SK-N-SH (cell line): ENCODE results near the gene CCDC34.
A peak's percentile ranks its signal among the peaks of the same experiment; 100 is the strongest.

Source experiments
- CHD2 ChIP-seq: fragments of 150-350 bp; IDR thresholded peaks from 2 replicates; pipeline ENCODE4 v1.6.1; 2018; ENCODE audit warnings: low read length; ENCODE audit not compliant: partially characterized antibody
- FOSL2 ChIP-seq: IDR thresholded peaks from 2 replicates; pipeline ENCODE4 v1.4.0; 2012; ENCODE audit warnings: low read depth, mild to moderate bottlenecking, moderate library complexity, borderline replicate concordance
- GATA2 ChIP-seq: sonication (generic); formaldehyde crosslinking; IDR thresholded peaks from 2 replicates; pipeline ENCODE4 v1.5.0; 2020; ENCODE audit warnings: mild to moderate bottlenecking, missing genetic modification reagents
- MEF2A ChIP-seq: IDR thresholded peaks from 2 replicates; pipeline ENCODE4 v1.4.0; 2012; ENCODE audit warnings: low read depth, borderline replicate concordance
- POLR2AphosphoS5 ChIP-seq: IDR thresholded peaks from 2 replicates; pipeline ENCODE4 v1.6.1; 2012; ENCODE audit warnings: low read depth, low read length
- RFX5 ChIP-seq: IDR thresholded peaks from 2 replicates; pipeline ENCODE4 v1.6.1; 2012; ENCODE audit warnings: mild to moderate bottlenecking, improper control_type of control experiment, low read length
- SMC3 ChIP-seq: IDR thresholded peaks from 2 replicates; pipeline ENCODE4 v1.6.1; 2012; ENCODE audit warnings: low read depth, low read length, improper control_type of control experiment
- YY1 ChIP-seq: IDR thresholded peaks from 2 replicates; pipeline ENCODE4 v1.4.0; 2012; ENCODE audit warnings: low read depth, mild to moderate bottlenecking
- TF ChIP-seq, protein P1 (sequence below): fragments of 200-600 bp; sonication (generic); IDR thresholded peaks from 2 replicates; pipeline ENCODE4 v1.6.1; 2017; ENCODE audit warnings: antibody characterized with exemption, mild to moderate bottlenecking, moderate library complexity
- TF ChIP-seq, protein P2 (sequence below): IDR thresholded peaks from 2 replicates; pipeline ENCODE4 v1.6.1; 2012; ENCODE audit warnings: mild to moderate bottlenecking, low read depth, low read length, moderate library complexity

GRCh38 chr11:27313157-27313821 is 49.7 kb downstream of the CCDC34 start:
- TF ChIP-seq, protein P1, sequence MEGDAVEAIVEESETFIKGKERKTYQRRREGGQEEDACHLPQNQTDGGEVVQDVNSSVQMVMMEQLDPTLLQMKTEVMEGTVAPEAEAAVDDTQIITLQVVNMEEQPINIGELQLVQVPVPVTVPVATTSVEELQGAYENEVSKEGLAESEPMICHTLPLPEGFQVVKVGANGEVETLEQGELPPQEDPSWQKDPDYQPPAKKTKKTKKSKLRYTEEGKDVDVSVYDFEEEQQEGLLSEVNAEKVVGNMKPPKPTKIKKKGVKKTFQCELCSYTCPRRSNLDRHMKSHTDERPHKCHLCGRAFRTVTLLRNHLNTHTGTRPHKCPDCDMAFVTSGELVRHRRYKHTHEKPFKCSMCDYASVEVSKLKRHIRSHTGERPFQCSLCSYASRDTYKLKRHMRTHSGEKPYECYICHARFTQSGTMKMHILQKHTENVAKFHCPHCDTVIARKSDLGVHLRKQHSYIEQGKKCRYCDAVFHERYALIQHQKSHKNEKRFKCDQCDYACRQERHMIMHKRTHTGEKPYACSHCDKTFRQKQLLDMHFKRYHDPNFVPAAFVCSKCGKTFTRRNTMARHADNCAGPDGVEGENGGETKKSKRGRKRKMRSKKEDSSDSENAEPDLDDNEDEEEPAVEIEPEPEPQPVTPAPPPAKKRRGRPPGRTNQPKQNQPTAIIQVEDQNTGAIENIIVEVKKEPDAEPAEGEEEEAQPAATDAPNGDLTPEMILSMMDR = no peak
- TF ChIP-seq CHD2 = peak; percentile 27
- TF ChIP-seq SMC3 = no peak
- TF ChIP-seq RFX5 = no peak
- 0 out of 2 replicates have a peak, but pooled peaks have one; percentile 33 for TF ChIP-seq FOSL2
- no peak for TF ChIP-seq YY1
- TF ChIP-seq POLR2AphosphoS5 = peak; percentile 41; the same call in 1 of the 2 replicates
- TF ChIP-seq, protein P2, sequence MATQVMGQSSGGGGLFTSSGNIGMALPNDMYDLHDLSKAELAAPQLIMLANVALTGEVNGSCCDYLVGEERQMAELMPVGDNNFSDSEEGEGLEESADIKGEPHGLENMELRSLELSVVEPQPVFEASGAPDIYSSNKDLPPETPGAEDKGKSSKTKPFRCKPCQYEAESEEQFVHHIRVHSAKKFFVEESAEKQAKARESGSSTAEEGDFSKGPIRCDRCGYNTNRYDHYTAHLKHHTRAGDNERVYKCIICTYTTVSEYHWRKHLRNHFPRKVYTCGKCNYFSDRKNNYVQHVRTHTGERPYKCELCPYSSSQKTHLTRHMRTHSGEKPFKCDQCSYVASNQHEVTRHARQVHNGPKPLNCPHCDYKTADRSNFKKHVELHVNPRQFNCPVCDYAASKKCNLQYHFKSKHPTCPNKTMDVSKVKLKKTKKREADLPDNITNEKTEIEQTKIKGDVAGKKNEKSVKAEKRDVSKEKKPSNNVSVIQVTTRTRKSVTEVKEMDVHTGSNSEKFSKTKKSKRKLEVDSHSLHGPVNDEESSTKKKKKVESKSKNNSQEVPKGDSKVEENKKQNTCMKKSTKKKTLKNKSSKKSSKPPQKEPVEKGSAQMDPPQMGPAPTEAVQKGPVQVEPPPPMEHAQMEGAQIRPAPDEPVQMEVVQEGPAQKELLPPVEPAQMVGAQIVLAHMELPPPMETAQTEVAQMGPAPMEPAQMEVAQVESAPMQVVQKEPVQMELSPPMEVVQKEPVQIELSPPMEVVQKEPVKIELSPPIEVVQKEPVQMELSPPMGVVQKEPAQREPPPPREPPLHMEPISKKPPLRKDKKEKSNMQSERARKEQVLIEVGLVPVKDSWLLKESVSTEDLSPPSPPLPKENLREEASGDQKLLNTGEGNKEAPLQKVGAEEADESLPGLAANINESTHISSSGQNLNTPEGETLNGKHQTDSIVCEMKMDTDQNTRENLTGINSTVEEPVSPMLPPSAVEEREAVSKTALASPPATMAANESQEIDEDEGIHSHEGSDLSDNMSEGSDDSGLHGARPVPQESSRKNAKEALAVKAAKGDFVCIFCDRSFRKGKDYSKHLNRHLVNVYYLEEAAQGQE = no peak
- TF ChIP-seq MEF2A = no peak
- TF ChIP-seq GATA2 (CRISPR knock-in tag) = no peak
